A673 (cell line): ENCODE data around the gene SMAD6.

ENCODE experiments used
- CTCF ChIP-seq: fragments of 300-800, 200-600 bp; sonication (generic); conservative IDR thresholded peaks from 2 replicates; pipeline ENCODE4 v1.5.1; 2017; ENCODE audit warnings: low read depth, mild to moderate bottlenecking, antibody characterized with exemption, low read length, moderate library complexity, mixed read lengths
- EZH2 ChIP-seq: fragments of 200-600 bp; sonication (generic); IDR thresholded peaks from 2 replicates; pipeline ENCODE4 v1.6.1; 2017; ENCODE audit warnings: borderline replicate concordance, low read depth, mild to moderate bottlenecking, mixed read lengths, antibody characterized with exemption, low read length; ENCODE audit not compliant: poor library complexity, severe bottlenecking

GRCh38 chr15:66778314-66778665 is 76.3 kb downstream of the SMAD6 start:
- TF ChIP-seq EZH2: no peak
- no peak for TF ChIP-seq CTCF
